GM18858 (cell line): ENCODE measurements around the gene CPLX3.
A peak's percentile ranks its signal among the peaks of the same experiment; 100 is the strongest.
"Not testable (repeated sequence)": the region's sequence is repeated elsewhere in the genome, so short reads cannot be mapped to it uniquely, and the experiment has no call there.

Source experiments
- ATAC-seq: cut with Tn5 transposase; IDR thresholded peaks from one replicate; pipeline ENCODE4 v1.9.1; 2021; ENCODE audit not compliant: unreplicated experiment

The CPLX3 gene

GRCh38 chr15:74826364-74826819 lies at the start of gene CPLX3:
Gene CPLX3, plus strand, starts transcription at chr15:74826627. Its CDS starts 77 bp downstream, at chr15:74826704.
- ATAC-seq = no peak

GRCh38 chr15:74776821-74777768 lies 49.3 kb upstream of the CPLX3 start:
- ATAC-seq = no peak

- no peak for ATAC-seq
These were observed 48.4 kb upstream of the CPLX3 start for GRCh38 chr15:74777769-74778598.

GRCh38 chr15:74778599-74778970 lies 47.8 kb upstream of the CPLX3 start:
- no peak for ATAC-seq

GRCh38 chr15:74779162-74779648 lies 47.2 kb upstream of the CPLX3 start:
- ATAC-seq = no peak

GRCh38 chr15:74780523-74781430 lies 45.6 kb upstream of the CPLX3 start:
- ATAC-seq = no peak

GRCh38 chr15:74781431-74782258 lies 44.8 kb upstream of the CPLX3 start, which contains the start of gene CSK:
Gene CSK, plus strand, starts transcription at chr15:74782080. Its CDS starts 16,218 bp downstream, at chr15:74798298.
- ATAC-seq = no peak

- ATAC-seq = no peak
These were observed 44.0 kb upstream of the CPLX3 start for GRCh38 chr15:74782259-74783071.

GRCh38 chr15:74783072-74783807 lies 43.2 kb upstream of the CPLX3 start:
- ATAC-seq = no peak

GRCh38 chr15:74783808-74784175 lies 42.6 kb upstream of the CPLX3 start:
- ATAC-seq = no peak

- no peak for ATAC-seq
These were observed 41.8 kb upstream of the CPLX3 start for GRCh38 chr15:74784426-74785193.

GRCh38 chr15:74785194-74786032 lies 41.0 kb upstream of the CPLX3 start:
- no peak for ATAC-seq

GRCh38 chr15:74786081-74786480 lies 40.3 kb upstream of the CPLX3 start:
- ATAC-seq = not testable (repeated sequence)

- ATAC-seq = no peak
These were observed 39.8 kb upstream of the CPLX3 start for GRCh38 chr15:74786551-74787165.

- peak; percentile 27 for ATAC-seq
These were observed 39.0 kb upstream of the CPLX3 start for GRCh38 chr15:74787251-74788041.
